Astrocyte (in vitro differentiated cells and primary cell): ENCODE results near the gene TGFBI. TPM values are rescaled to one million over a fixed set of nuclear protein-coding genes. Genes with fewer than 3 reads are reported as not detected.
A peak's percentile ranks its signal among the peaks of the same experiment; 100 is the strongest.

Experiments
- DNase-seq: peaks from one replicate; pipeline ENCODE4 v3.0.0-alpha.2; 2010; ENCODE audit warnings: low read depth
- FAIRE-seq: peaks from 2 replicates; lab custom pipeline; 2011; peaks lifted over from hg19 to GRCh38; lab: Jason Lieb, UNC
- H2AFZ ChIP-seq: 2 replicates; pipeline ENCODE4 v1.6.0; 2012; ENCODE audit warnings: low read depth, low read length, inconsistent platforms
- H3K27ac ChIP-seq: 2 replicates; pipeline ENCODE4 v1.5.1; 2011; ENCODE audit warnings: low read depth, low read length, inconsistent platforms
- H3K27me3 ChIP-seq: 2 replicates; pipeline ENCODE4 v1.6.0; 2011; ENCODE audit warnings: low read length, inconsistent platforms; ENCODE audit not compliant: insufficient read depth
- H3K36me3 ChIP-seq: 2 replicates; pipeline ENCODE4 v1.5.1; 2011; ENCODE audit warnings: low read length, inconsistent platforms; ENCODE audit not compliant: insufficient read depth
- H3K4me1 ChIP-seq: 2 replicates; pipeline ENCODE4 v1.5.1; 2011; ENCODE audit warnings: low read length, inconsistent platforms; ENCODE audit not compliant: insufficient read depth
- H3K4me2 ChIP-seq: 2 replicates; pipeline ENCODE4 v1.6.0; 2012; ENCODE audit warnings: low read length, inconsistent platforms
- H3K4me3 ChIP-seq: 2 replicates; pipeline ENCODE4 v1.5.1; 2011; ENCODE audit warnings: low read depth, mild to moderate bottlenecking, low read length, inconsistent platforms; ENCODE audit not compliant: insufficient read depth
- H3K79me2 ChIP-seq: 2 replicates; pipeline ENCODE4 v1.6.0; 2012; ENCODE audit warnings: mild to moderate bottlenecking, low read length, inconsistent platforms; ENCODE audit not compliant: insufficient read depth
- H3K9ac ChIP-seq: 2 replicates; pipeline ENCODE4 v1.6.0; 2012; ENCODE audit warnings: mild to moderate bottlenecking, low read length, inconsistent platforms
- H3K9me3 ChIP-seq: 2 replicates; pipeline ENCODE4 v1.5.1; 2012; ENCODE audit warnings: low read depth, mild to moderate bottlenecking, low read length, inconsistent platforms; ENCODE audit not compliant: insufficient read depth
- H4K20me1 ChIP-seq: 2 replicates; pipeline ENCODE4 v1.6.0; 2012; ENCODE audit warnings: low read length, inconsistent platforms; ENCODE audit not compliant: insufficient read depth
- H3K27ac Mint-ChIP-seq: one replicate; pipeline ENCODE4 v1.8.0; 2021; ENCODE audit warnings: mild to moderate bottlenecking, mixed read lengths; ENCODE audit not compliant: unreplicated experiment
- H3K27me3 Mint-ChIP-seq: one replicate; pipeline ENCODE4 v1.8.0; 2021; ENCODE audit warnings: low read depth, mixed read lengths; ENCODE audit not compliant: unreplicated experiment
- H3K36me3 Mint-ChIP-seq: one replicate; pipeline ENCODE4 v1.8.0; 2021; ENCODE audit warnings: low read depth, mixed read lengths; ENCODE audit not compliant: unreplicated experiment
- H3K4me1 Mint-ChIP-seq: one replicate; pipeline ENCODE4 v1.8.0; 2021; ENCODE audit warnings: low read depth, mixed read lengths; ENCODE audit not compliant: unreplicated experiment
- H3K4me3 Mint-ChIP-seq: one replicate; pipeline ENCODE4 v1.8.0; 2021; ENCODE audit warnings: mild to moderate bottlenecking, moderate library complexity, mixed read lengths; ENCODE audit not compliant: unreplicated experiment
- H3K9me3 Mint-ChIP-seq: one replicate; pipeline ENCODE4 v1.8.0; 2021; ENCODE audit warnings: mild to moderate bottlenecking, mixed read lengths; ENCODE audit not compliant: unreplicated experiment
- CTCF ChIP-seq: IDR thresholded peaks from 2 replicates; pipeline ENCODE4 v1.5.1; 2011; ENCODE audit warnings: low read depth, mild to moderate bottlenecking, inconsistent platforms, low read length, moderate library complexity; ENCODE audit not compliant: insufficient read depth
- EZH2 ChIP-seq: IDR thresholded peaks from 2 replicates; pipeline ENCODE4 v1.6.1; 2012; ENCODE audit warnings: mild to moderate bottlenecking, low read length, inconsistent platforms; ENCODE audit not compliant: insufficient read depth
- total RNA-seq: library from RNA; stranded (reverse); gene quantifications from 2 replicates; pipeline ENCODE4 v1.2.1, GENCODE V29; 2021

The TGFBI gene
- total RNA-seq, 1 donor from 2014 or later = 1,145 TPM

- H3K4me1 ChIP-seq = peaks cover 44% of the 10 kb centered on the region
- H3K9me3 ChIP-seq = no peaks in the 10 kb centered on the region
- H3K4me2 ChIP-seq = no peak overlapping the region
- H2AFZ ChIP-seq = no peak overlapping the region
- no peak for FAIRE-seq
- H3K27ac Mint-ChIP-seq = no peak overlapping the region
- no peak overlapping the region for H3K27ac ChIP-seq
- peaks cover 13% of the 10 kb centered on the region for H3K36me3 Mint-ChIP-seq
- TF ChIP-seq CTCF = no peak
- no peak for TF ChIP-seq EZH2
- DNase-seq = no peak
- peaks cover 34% of the 10 kb centered on the region for H4K20me1 ChIP-seq
- H3K79me2 ChIP-seq = peaks cover 52% of the 10 kb centered on the region
- peaks cover 13% of the 10 kb centered on the region for H3K36me3 ChIP-seq
- H3K9ac ChIP-seq = no peak overlapping the region
- H3K4me3 Mint-ChIP-seq = peak overlapping the region; percentile 63
- no peaks in the 10 kb centered on the region for H3K27me3 ChIP-seq
- H3K4me1 Mint-ChIP-seq = peaks cover 49% of the 10 kb centered on the region
- peaks cover 21% of the 10 kb centered on the region for H3K27me3 Mint-ChIP-seq
- no peak overlapping the region for H3K4me3 ChIP-seq
- peaks cover 5% of the 10 kb centered on the region for H3K9me3 Mint-ChIP-seq
These were observed 1.5 kb upstream of the TGFBI start for GRCh38 chr5:136027311-136027710.

GRCh38 chr5:136028090-136028489 is 698 bp upstream of the TGFBI start:
- Histone ChIP-seq H3K27ac (peak overlapping the region; percentile 89), H3K79me2 (peaks cover 60% of the 10 kb centered on the region), H3K9ac (peak overlapping the region; percentile 97), H3K36me3 (peaks cover 18% of the 10 kb centered on the region), H3K4me3 (peak overlapping the region; percentile 84), H3K4me1 (peaks cover 52% of the 10 kb centered on the region), H4K20me1 (peaks cover 42% of the 10 kb centered on the region), H3K4me2 (peak overlapping the region; percentile 96), H3K9me3 (no peaks in the 10 kb centered on the region), H2AFZ (no peak overlapping the region), H3K27me3 (no peaks in the 10 kb centered on the region)
- peaks cover 53% of the 10 kb centered on the region for H3K4me1 Mint-ChIP-seq
- DNase-seq (no peak), FAIRE-seq (no peak)
- H3K27ac Mint-ChIP-seq = no peak overlapping the region
- peaks cover 16% of the 10 kb centered on the region for H3K36me3 Mint-ChIP-seq
- peaks cover 5% of the 10 kb centered on the region for H3K9me3 Mint-ChIP-seq
- peak overlapping the region; percentile 13 for H3K4me3 Mint-ChIP-seq
- H3K27me3 Mint-ChIP-seq = peaks cover 21% of the 10 kb centered on the region
- TF ChIP-seq EZH2 (no peak), CTCF (no peak)

GRCh38 chr5:136030252-136030651 is 1.5 kb downstream of the TGFBI start:
- H3K79me2 ChIP-seq = peaks cover 80% of the 10 kb centered on the region
- Mint-ChIP-seq H3K4me3 (peak overlapping the region; percentile 92), H3K4me1 (peaks cover 58% of the 10 kb centered on the region), H3K27ac (peak overlapping the region; percentile 69), H3K27me3 (peaks cover 21% of the 10 kb centered on the region), H3K9me3 (peaks cover 2% of the 10 kb centered on the region), H3K36me3 (peaks cover 34% of the 10 kb centered on the region)
- no peak for DNase-seq
- no peak overlapping the region for H2AFZ ChIP-seq
- peaks cover 63% of the 10 kb centered on the region for H3K4me1 ChIP-seq
- no peak for FAIRE-seq
- H3K4me3 ChIP-seq = peak overlapping the region; percentile 84
- no peaks in the 10 kb centered on the region for H3K27me3 ChIP-seq
- peak overlapping the region; percentile 96 for H3K4me2 ChIP-seq
- TF ChIP-seq EZH2 (no peak), CTCF (no peak)
- peak overlapping the region; percentile 89 for H3K27ac ChIP-seq
- H4K20me1 ChIP-seq = peaks cover 55% of the 10 kb centered on the region
- H3K9me3 ChIP-seq = no peaks in the 10 kb centered on the region
- H3K36me3 ChIP-seq = peaks cover 37% of the 10 kb centered on the region
- peak overlapping the region; percentile 97 for H3K9ac ChIP-seq
